Measurements from ENCODE around the gene PATZ1. TPM values are rescaled to one million over a fixed set of nuclear protein-coding genes. Genes with fewer than 3 reads are reported as not detected.

The PATZ1 gene
- total and polyA plus RNA-seq, 2 of the 8 experiments (the other 6 are each of a cell fraction or from before 2014, with no cell fraction given), result 62.1 to 70.9 TPM

DNA sequence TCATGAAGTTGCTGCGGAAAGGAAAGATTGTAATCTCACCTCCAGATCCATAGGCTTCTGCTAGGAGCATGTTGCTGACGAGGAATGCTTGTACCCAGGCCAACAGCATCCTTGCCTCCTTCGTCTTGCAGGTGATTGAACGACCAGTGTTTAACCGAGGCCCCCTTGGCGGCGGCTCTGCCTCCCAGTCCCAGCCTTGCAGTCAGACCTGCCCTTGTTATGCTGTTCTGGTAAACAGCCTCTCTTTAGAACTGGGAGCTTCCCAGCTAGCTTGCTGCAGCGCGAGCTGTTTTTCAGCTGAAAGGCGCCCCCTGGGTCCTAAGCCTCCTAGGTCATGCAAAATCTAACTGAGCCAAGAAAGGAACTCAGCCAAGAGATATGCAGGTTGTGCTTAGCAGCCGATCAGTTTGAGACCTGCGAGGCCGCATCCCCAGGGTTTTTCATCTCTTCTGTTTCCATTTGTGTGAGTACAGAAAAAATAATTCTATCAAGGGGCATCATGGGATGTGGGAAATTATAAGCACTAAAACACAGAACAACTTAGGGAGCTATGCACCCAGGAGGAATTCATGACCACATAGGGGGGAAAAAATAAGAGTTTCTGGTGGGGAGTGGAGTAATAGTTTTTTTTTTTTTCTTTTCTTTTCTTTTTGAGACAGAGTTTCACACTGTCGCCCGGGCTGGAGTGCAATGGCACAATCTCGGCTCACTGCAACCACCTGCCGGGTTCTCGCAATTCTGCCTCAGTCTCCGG lies 53.7 kb downstream of the PATZ1 start, which contains the start of gene PIK3IP1:
Gene PIK3IP1 (minus strand): TSS at position 253 of the 754 bp plus-strand sequence. CDS start 144 bp downstream, at position 109.
- ChIA-PET CTCF (ENCODE audit: partially characterized antibody) (interaction anchor here (0.6 to 4.3 kb wide), 18 partner anchors 8 to 964 kb away, joined by 3 to 25 read pairs (median 4); partner anchors contain the start of gene LIMK2), POLR2A (ENCODE audit: partially characterized antibody) (interaction anchor here (0.9 to 2.3 kb wide), 9 partner anchors 11 to 54 kb away, joined by 3 to 13 read pairs (median 3); partner anchors contain the start of gene PATZ1)
- Histone ChIP-seq H2AK5ac (ENCODE audit: low read depth, low read length) (no peak within 1 kb of the TSS), H3K14ac (ENCODE audit: insufficient read length) (no peak within 1 kb of the TSS), H3K23me2 (ENCODE audit: low read depth, low read length) (peaks cover 8% of the 10 kb centered on the region), H3K27ac (ENCODE audit: low read depth, low read length) (no peak within 1 kb of the TSS), H4K5ac (ENCODE audit: insufficient read length, low read depth, low read length) (no peak within 1 kb of the TSS), H4K20me1 (replicated peaks in 1 of 2; ENCODE audit: control insufficient read depth in 1 of 2, insufficient read depth in 2 of 2, low read length in 2 of 2) (no peaks in the 10 kb centered on the region), H2AFZ (ENCODE audit: low read length) (peak within 1 kb of the TSS; percentile 85), H3K4me3 (ENCODE audit: extremely low read depth in 1 of 4, insufficient read depth in 2 of 4, low read depth in 3 of 4, low read length in 4 of 4) (peak within 1 kb of the TSS; percentile 23 to 64 (median 49); a peak in 7 of 8 replicates), H4K91ac (replicated peaks; ENCODE audit: insufficient read length, low read length) (no peak within 1 kb of the TSS), H3K4me1 (replicated peaks in 1 of 4; ENCODE audit: control insufficient read depth in 3 of 4, insufficient read depth in 4 of 4, low read length in 3 of 4) (peaks cover 0 to 14% (median 5%) of the 10 kb centered on the region in 4 experiments; a peak in 4 of 7 replicates), H3K36me3 (ENCODE audit: control insufficient read depth in 2 of 4, insufficient read depth in 4 of 4, low read length in 3 of 4) (no peaks in the 10 kb centered on the region), H2BK15ac (ENCODE audit: low read length) (no peak within 1 kb of the TSS), H3K27me3 (replicated peaks in 1 of 4; ENCODE audit: control insufficient read depth in 3 of 4, extremely low read depth in 1 of 4, insufficient read depth in 3 of 4, low read length in 3 of 4) (peaks cover 6 to 30% (median 20%) of the 10 kb centered on the region in 4 experiments; a peak in 6 of 7 replicates), H3K56ac (replicated peaks; ENCODE audit: insufficient read length, low read depth, low read length) (no peak within 1 kb of the TSS), H3K79me1 (ENCODE audit: low read depth, low read length) (no peaks in the 10 kb centered on the region), H3K4ac (replicated peaks; ENCODE audit: insufficient read length, low read depth, low read length) (peak within 1 kb of the TSS; percentile 2), H2BK20ac (ENCODE audit: low read length) (no peak within 1 kb of the TSS), H2BK5ac (ENCODE audit: low read depth, low read length) (peak within 1 kb of the TSS; percentile 3; the same call in 1 of the 2 replicates), H3K79me2 (ENCODE audit: control insufficient read depth in 1 of 2, insufficient read depth in 2 of 2, low read length in 2 of 2) (no peaks in the 10 kb centered on the region), H2BK120ac (replicated peaks; ENCODE audit: low read depth, low read length) (no peak within 1 kb of the TSS), H4K8ac (ENCODE audit: extremely low read depth, insufficient read depth, low read length) (no peak within 1 kb of the TSS; the same call in 1 of the 2 replicates), H3K18ac (ENCODE audit: extremely low read depth, low read length) (no peak within 1 kb of the TSS), H3K9me3 (ENCODE audit: insufficient read depth in 2 of 2, low read depth in 1 of 2, low read length in 1 of 2) (no peaks in the 10 kb centered on the region), H2BK12ac (ENCODE audit: low read depth, low read length) (peak within 1 kb of the TSS; percentile 11), H3K9ac (replicated peaks in 1 of 4; ENCODE audit: extremely low read depth in 1 of 4, low read depth in 3 of 4, low read length in 3 of 4) (peak within 1 kb of the TSS in 2 of 4 experiments; percentile 4 to 20; a peak in 2 of 7 replicates), H3K23ac (ENCODE audit: insufficient read length) (no peak within 1 kb of the TSS), H3K4me2 (ENCODE audit: insufficient read depth in 1 of 2, low read depth in 2 of 2, low read length in 2 of 2) (peak within 1 kb of the TSS; percentile 94 to 97)
- peak; percentile 83 to 86 for DNase-seq (ENCODE audit: low read depth in 1 of 2, low spot score in 2 of 2)
- WGBS, 2 experiments (ENCODE audit: extremely low coverage in 1 of 2, insufficient coverage in 1 of 2, insufficient read length in 1 of 2, insufficient replicate concordance in 2 of 2, low coverage in 1 of 2, low lambda C conversion rate in 2 of 2, missing lambda C conversion rate in 1 of 2), result 31% methylated on average over 19 of the region's 19 CpGs; no CpG with 5 or more reads in 1 of the 2 experiments
- FAIRE-seq, result peak; percentile 86
- TF ChIP-seq, protein P1, sequence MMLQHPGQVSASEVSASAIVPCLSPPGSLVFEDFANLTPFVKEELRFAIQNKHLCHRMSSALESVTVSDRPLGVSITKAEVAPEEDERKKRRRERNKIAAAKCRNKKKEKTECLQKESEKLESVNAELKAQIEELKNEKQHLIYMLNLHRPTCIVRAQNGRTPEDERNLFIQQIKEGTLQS (IDR thresholded peaks at IDR 0.05; ENCODE audit: insufficient read depth, low read depth, low read length), result no peak
- TF ChIP-seq SAP30 (IDR thresholded peaks at IDR 0.05; ENCODE audit: insufficient read depth, insufficient replicate concordance, low read length) (no peak), CREB1 (IDR thresholded peaks at IDR 0.05) (0 out of 2 replicates have a peak, but pooled peaks have one; percentile 43), FOSL1 (IDR thresholded peaks at IDR 0.05; ENCODE audit: insufficient read depth, low read depth, low read length) (peak; percentile 94), POLR2AphosphoS5 (IDR thresholded peaks at IDR 0.05; ENCODE audit: low read depth, low read length) (peak; percentile 32; the same call in 1 of the 2 replicates), MAFK (IDR thresholded peaks at IDR 0.05; ENCODE audit: low read depth, low read length) (no peak), HDAC2 (IDR thresholded peaks at IDR 0.05; ENCODE audit: borderline replicate concordance in 1 of 2, low read depth in 2 of 2, low read length in 2 of 2) (0 out of 4 replicates have a peak, but pooled peaks of 1 of the 2 experiments have one; percentile 4), POU5F1 (IDR thresholded peaks at IDR 0.05; ENCODE audit: low read depth, low read length) (0 out of 2 replicates have a peak, but pooled peaks have one; percentile 4), TAF7 (optimal IDR thresholded peaks at IDR 0.05; ENCODE audit: borderline replicate concordance, low read depth, low read length) (peak; percentile 62), SP4 (IDR thresholded peaks at IDR 0.05; ENCODE audit: low read length) (no peak)
